ENCODE data around the gene IL23A.
A peak's percentile ranks its signal among the peaks of the same experiment; 100 is the strongest.

The IL23A gene

DNA sequence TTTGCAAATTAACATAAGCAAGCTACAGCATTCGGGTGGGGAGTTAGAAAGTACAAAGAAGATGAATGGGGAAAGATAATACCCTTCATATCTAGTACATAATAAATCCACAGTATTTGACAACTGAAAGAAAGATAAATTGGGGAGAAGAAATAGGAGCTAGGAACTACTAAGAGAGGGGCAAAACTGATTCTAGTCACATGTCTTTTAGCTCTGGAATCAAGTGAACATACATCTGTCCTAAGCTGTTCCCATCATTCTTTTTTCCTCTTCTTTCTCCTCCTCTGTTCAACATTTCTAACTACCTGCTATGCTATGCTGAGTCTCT lies 39.3 kb downstream of the IL23A start:
- H3K4me3 ChIP-seq (ENCODE audit: low read length), result no peak overlapping the region
- TF ChIP-seq, protein P1, sequence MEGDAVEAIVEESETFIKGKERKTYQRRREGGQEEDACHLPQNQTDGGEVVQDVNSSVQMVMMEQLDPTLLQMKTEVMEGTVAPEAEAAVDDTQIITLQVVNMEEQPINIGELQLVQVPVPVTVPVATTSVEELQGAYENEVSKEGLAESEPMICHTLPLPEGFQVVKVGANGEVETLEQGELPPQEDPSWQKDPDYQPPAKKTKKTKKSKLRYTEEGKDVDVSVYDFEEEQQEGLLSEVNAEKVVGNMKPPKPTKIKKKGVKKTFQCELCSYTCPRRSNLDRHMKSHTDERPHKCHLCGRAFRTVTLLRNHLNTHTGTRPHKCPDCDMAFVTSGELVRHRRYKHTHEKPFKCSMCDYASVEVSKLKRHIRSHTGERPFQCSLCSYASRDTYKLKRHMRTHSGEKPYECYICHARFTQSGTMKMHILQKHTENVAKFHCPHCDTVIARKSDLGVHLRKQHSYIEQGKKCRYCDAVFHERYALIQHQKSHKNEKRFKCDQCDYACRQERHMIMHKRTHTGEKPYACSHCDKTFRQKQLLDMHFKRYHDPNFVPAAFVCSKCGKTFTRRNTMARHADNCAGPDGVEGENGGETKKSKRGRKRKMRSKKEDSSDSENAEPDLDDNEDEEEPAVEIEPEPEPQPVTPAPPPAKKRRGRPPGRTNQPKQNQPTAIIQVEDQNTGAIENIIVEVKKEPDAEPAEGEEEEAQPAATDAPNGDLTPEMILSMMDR (IDR thresholded peaks at IDR 0.05; ENCODE audit: insufficient read depth, low read depth, low read length, missing control alignments), result no peak
- no peak for DNase-seq (ENCODE audit: low read depth)

GRCh38 chr12:56382611-56383010 lies 43.9 kb downstream of the IL23A start:
- DNase-seq (ENCODE audit: low read depth), result no peak

DNA sequence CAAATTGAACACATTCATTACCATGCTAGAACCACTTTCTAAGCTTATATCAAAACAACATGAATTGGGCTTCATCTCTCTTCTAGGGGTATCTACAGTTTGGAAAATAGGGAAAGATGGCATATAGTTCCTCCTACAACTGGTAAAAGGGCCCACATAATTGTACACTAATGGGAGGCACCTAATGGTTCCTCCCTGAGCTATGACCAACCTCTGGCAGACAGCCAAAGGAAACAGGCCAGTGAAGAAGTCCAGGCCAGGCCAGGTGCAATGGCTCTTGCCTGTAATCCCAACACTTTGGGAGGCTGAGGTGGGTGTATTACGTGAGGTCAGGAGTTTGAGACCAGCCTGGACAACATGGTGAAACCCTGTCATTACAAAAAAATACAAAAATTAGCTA lies 47.2 kb downstream of the IL23A start:
- TF ChIP-seq, protein P1 (IDR thresholded peaks at IDR 0.05; ENCODE audit: insufficient read depth, low read depth, low read length, missing control alignments), result no peak
- DNase-seq (ENCODE audit: low read depth), result peak; percentile 34
- no peak overlapping the region for H3K4me3 ChIP-seq (ENCODE audit: low read length)

More at GRCh38 chr12:56382611-56383010, 43.9 kb downstream of the IL23A start:
- no peak overlapping the region for H3K4me3 ChIP-seq (ENCODE audit: low read length)
- TF ChIP-seq, protein P1 (IDR thresholded peaks at IDR 0.05; ENCODE audit: insufficient read depth, low read depth, low read length, missing control alignments), result no peak

GRCh38 chr12:56387152-56387736 lies 48.6 kb downstream of the IL23A start:
- no peak overlapping the region for H3K4me3 ChIP-seq (ENCODE audit: low read length)
- TF ChIP-seq, protein P1 (IDR thresholded peaks at IDR 0.05; ENCODE audit: insufficient read depth, low read depth, low read length, missing control alignments), result no peak
- no peak for DNase-seq (ENCODE audit: low read depth)

DNA sequence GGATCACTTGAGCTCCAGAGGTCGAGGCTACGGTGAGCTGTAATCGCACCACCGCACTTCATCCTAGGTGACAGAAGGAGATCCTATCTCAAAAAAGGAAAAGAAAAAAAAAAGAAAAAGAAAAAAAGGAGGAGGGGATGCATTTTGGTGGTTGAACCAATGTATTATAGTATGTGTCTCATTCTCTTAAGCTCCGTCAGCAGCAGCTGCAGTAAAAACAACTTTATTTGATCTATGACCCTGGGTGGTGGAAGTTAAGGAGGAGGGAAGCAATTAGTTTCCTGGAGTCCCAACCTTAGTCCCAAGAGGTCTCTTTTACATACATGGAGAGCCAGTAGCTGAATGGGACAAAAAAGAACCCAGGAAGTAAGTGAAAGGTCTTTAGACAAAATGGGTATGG lies 50.7 kb downstream of the IL23A start:
- DNase-seq (ENCODE audit: low read depth), result no peak
- no peak overlapping the region for H3K4me3 ChIP-seq (ENCODE audit: low read length)
- TF ChIP-seq, protein P1 (IDR thresholded peaks at IDR 0.05; ENCODE audit: insufficient read depth, low read depth, low read length, missing control alignments), result no peak
